HL-60/S4 (cell line): Measurements from ENCODE around the gene DUSP15.
"Not testable (repeated sequence)": the region's sequence is repeated elsewhere in the genome, so short reads cannot be mapped to it uniquely, and the experiment has no call there.

ENCODE experiments used
- in situ Hi-C: fragments of 300-500 bp; cut with MboI; formaldehyde crosslinking; loops from 2 replicates; pipeline ENCODE4 v1.14.3; 2022; ENCODE audit warnings: low sequenced_read_pairs

The DUSP15 gene, protein sequence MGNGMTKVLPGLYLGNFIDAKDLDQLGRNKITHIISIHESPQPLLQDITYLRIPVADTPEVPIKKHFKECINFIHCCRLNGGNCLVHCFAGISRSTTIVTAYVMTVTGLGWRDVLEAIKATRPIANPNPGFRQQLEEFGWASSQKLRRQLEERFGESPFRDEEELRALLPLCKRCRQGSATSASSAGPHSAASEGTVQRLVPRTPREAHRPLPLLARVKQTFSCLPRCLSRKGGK

DNA sequence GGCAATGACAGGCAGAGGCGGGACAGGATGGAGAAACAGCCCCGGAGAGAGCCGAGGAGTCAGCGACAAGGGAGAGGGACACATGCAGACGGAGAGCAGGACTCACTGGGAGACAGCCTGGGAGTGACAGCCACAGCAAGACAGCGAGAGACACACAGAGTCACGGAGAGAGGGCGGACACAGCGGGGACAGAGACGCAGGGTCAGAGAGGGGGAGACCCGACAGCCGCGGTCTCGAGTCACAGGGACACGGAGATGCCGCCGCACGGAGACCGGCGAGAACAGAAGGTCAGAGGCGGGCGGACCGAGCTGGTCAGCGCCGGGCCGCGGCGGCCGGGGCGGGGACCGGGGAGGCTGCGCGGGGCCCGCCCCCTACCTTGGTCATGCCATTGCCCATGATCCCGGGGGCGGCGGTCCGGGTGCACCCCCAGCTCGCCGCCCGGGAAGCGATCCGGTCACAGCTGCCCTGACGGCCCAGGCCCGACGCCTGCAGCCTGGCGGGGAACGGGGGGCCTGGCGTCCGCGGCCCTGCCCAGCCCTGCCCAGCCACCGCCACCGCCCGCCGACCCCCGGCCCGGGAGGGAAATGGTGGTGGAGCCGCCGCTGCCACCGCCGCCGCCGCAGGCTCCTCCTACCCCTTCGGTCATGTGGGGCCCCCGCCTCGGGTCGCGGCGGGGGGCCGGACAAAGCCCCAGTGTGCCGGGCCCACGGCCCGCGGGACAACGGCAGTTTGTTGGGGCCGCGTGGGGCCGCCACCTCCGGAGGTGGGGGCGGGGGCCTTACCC, at the start of gene DUSP15, which contains the start of gene TTLL9:
TSS of gene DUSP15 (minus strand) at position 586 of the 784 bp plus-strand sequence. CDS start at position 396, 190 bp downstream.
TSS of gene TTLL9 (plus strand) at position 693 of the 784 bp plus-strand sequence. CDS start 493 bp downstream, outside the sequence.
- in situ Hi-C loops, result no loop called here

DNA sequence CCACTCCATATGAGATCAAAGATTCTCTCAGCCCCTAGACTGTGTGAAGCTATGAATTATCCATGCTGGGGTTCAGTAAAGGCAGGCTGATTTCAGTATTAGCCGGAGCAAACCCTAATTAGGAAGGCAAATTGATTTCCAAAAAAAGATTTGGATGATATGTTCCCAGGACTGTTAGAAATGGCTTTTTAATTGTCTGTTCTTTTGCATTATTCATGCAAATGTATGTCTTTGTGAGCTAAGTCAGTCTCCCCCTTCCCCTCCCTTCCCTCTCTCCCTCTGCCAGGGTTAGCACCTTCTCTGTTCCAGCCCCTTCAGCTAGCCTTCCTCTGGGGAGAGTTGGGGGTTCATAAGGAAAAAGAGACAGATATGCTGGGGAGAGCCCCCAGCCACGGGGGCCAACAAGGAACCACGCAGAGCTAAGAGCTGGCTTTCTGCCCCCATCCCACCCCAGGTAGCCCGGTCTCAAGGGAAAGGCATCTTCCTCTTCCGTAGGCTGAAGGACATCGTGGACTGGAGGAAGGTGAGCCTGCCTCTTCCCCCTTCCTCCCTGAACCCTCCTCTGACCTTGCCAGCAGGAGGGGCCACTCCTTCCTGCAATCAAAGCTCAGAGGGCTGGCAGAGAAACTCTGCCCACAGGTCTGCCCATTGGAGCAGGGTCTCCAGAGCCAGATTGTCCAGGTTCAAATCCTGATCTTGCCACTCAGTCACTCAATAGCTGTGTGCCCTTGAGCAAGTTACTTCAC, 49.3 kb upstream of the DUSP15 start:
- in situ Hi-C loops, result no loop called here

- in situ Hi-C loops, result no loop called here
Measured at GRCh38 chr20:31918466-31919105, 48.3 kb upstream of the DUSP15 start.

GRCh38 chr20:31917962-31918412, 47.7 kb upstream of the DUSP15 start:
- in situ Hi-C loops, result not testable (repeated sequence)

GRCh38 chr20:31916708-31917107, 46.4 kb upstream of the DUSP15 start:
- in situ Hi-C loops, result no loop called here

DNA sequence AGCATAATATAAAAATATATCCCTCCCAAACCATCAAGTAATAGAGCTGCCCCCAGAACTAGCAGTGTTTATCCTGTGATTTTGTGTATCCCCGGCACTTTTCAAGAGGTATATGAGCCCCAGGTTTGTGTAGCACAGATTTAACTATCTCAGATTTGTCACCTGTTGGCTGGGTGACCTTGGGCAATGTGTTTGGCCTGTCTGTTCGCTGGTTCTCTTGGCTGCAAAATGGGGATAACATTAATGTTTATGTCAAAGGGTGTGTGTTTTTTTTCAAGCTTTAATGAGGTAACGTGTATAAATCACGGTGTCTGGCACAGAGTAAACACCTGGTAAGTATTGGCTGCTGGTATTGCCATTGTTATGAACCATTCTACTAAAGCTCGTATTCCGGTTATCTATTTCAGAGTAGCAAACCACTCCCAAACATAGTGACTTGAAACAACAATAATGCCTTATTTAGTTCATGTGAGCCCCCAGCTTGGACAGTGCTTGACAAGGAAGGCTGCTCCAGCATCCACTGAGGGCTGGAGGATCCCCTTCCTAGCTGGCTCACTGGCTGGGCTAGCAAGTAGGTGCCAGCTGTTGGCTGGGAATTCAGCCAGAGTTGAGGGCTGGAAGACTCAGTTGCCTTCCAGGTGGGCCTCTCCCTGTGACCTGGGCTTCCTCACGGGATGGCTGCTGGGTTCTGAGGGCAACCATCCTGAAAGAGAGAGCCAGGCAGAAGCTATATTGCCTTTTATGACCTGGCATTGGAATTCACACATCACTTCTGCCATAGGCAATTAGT, 45.4 kb upstream of the DUSP15 start:
- in situ Hi-C loops, result no loop called here

DNA sequence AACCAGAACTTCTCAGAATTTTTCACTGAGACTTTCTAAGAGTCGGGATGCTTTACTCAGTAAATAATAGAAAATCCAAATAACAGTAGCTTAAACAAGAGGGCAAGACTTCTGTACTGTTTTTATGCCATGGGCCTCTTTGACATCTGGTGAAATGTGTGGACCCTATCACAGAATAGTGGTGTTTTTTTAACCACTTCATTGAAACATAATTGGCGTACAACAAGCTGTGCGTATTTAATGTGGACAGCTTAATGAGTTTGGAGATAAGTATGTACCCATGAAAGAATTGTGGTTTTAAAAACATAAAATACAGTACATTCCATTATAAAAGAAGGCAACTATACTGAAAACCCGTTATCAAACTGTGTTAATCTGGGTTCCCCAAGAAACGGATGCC, 43.8 kb upstream of the DUSP15 start:
- in situ Hi-C loops, result no loop called here

GRCh38 chr20:31913431-31914157, 43.3 kb upstream of the DUSP15 start:
- in situ Hi-C loops, result no loop called here

GRCh38 chr20:31910071-31910803, 39.9 kb upstream of the DUSP15 start:
- in situ Hi-C loops, result no loop called here

DNA sequence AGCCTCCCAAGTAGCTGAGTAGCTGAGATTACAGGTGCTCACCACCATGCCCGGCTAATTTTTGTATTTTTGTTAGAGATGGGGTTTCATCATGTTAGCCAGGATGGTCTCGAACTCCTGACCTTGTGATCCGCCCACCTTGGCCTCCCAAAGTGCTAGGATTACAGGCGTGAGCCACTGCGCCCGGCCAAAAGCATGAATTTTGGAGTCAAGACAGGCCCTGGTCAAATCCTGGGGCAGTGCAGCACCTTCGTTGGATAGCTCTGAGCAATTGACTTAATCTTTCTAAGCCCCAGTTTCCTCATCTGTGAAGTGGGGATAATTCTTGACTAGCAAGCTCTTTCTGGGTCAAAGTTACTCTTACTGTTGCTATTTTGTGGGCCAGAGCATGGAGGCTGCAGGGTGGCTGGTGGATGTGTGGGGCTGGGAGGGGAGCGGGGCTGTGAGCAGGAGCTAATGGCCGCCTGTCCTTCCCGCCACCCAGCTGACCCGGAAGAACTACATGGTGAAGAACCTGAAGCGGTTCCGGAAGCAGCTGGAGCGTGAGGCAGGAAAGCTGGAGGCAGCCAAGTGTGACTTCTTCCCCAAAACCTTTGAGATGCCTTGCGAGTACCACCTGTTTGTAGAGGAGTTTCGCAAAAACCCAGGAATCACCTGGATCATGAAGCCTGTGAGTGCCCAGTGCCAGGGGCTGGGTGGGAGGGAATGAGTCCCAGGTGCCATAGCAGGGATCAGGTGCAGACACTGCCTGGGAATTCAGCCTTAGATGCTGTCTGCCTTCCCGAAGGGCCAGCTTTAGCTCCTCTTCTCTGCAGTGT, 39.1 kb upstream of the DUSP15 start:
- in situ Hi-C loops, result no loop called here

DNA sequence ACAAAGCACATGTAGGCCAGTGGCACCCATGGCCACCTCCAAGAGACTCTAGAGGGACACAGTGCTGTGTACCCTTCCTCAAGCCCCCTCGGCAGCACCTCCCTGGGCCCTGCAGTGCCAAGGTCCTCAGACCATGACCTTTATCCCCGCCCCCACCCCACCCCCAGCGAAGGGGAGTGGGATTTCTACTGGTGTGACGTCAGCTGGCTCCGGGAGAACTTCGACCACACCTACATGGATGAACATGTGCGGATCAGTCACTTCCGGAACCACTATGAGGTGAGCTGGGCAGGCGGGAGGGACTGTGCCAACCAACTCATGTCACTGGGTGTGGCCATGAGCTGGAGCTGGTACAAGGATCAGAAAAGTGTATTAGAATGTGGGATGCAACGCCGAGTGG, 38.1 kb upstream of the DUSP15 start:
- in situ Hi-C loops, result no loop called here

DNA sequence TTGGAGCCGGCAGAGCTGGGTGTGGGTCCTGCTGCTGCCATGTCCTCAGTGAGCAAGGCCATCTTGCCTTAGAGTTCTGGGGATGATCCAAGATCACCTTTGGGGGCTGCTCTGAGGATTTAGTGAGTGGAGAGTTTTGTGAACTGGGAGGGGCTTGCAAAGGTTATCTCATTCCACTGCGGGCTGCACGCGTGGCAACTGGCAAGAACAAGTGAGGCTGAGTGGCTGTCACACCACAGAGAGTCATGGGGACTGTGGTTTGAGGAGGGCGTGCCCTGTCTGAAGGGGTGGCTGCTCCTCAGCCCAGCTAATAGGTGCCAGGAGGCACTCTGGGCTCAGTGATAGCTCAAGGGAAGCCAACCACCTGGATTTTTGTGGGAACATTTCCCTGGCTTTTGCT, 37.7 kb upstream of the DUSP15 start:
- in situ Hi-C loops, result no loop called here

- in situ Hi-C loops, result no loop called here
Measured at GRCh38 chr20:31907046-31907445, 36.7 kb upstream of the DUSP15 start.

GRCh38 chr20:31906001-31906400, 35.7 kb upstream of the DUSP15 start:
- in situ Hi-C loops, result no loop called here

DNA sequence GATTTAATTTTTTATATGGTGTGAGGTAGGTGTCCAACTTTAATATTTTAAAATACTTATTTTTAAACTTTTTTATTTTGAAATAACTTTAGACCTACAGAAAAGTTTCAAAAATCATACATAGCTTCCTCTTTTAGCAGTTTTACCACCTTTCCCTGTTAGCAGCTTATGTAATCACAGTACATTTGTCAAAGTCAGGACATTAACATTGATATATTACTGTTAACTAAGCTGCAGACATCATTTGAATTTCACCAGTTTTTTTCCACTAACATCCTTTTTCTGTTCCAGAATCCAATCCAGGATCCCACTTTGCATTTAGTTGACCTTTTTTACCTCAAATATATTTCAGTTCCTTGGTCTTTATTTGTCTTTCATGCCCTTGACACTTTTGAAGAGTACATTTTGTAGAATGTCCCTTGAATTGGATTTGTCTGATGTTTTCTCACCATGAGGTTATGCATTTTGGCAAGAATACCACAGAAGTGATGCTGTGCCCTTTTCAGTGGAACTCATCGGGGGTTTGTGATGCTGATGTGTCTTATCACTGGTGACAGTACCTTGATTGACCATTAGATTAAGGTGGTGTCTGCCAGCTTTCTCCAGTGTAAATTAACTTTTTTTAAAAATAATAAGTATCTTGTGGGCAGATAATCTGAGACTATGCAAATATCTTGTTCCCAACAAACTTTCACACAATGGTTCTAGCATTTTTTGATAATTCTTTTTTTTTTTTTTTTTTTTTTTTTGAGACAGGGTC, 33.5 kb upstream of the DUSP15 start:
- in situ Hi-C loops, result no loop called here

DNA sequence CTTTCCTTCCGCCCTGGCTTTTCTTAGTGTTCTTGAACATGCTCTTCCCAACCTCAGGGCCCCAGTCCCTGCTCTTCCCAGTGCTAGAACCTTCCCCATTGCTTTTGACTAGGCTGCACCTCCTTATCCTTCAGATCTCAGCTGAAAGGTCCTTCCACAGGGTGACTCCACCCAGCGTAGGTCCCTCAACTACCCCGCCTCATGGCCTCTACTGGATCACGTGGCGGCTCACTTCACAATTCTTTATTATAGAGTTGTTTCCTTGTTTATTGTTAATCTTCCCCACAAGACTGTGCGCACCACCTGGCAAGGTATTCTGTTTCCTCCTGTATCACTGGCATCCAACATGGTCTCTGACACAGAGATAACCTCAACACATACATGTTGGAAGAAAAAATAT, 31.3 kb upstream of the DUSP15 start:
- in situ Hi-C loops, result no loop called here

DNA sequence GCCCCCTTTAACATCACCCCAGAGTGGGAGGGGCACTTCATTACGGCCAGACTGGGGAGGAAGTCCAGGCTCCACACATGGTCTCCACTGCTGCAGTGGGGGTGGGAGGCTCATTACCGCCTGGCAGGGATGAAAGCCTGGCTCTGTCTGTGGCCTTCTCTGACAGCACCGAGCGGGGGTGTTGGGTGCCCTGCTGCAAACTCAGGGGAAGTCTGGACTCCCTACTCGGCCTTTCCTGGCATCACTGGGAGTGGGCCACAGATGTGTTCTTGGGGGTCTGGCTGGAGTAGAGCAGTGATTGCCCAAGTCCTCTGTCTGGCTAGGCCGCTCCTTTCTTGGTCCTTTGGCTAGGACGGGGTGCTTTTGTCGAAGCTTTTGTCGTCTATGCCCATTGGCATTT, 27.2 kb upstream of the DUSP15 start:
- in situ Hi-C loops, result no loop called here
